ENCODE results near the gene CNOT6L.

CNOT6L gene

DNA sequence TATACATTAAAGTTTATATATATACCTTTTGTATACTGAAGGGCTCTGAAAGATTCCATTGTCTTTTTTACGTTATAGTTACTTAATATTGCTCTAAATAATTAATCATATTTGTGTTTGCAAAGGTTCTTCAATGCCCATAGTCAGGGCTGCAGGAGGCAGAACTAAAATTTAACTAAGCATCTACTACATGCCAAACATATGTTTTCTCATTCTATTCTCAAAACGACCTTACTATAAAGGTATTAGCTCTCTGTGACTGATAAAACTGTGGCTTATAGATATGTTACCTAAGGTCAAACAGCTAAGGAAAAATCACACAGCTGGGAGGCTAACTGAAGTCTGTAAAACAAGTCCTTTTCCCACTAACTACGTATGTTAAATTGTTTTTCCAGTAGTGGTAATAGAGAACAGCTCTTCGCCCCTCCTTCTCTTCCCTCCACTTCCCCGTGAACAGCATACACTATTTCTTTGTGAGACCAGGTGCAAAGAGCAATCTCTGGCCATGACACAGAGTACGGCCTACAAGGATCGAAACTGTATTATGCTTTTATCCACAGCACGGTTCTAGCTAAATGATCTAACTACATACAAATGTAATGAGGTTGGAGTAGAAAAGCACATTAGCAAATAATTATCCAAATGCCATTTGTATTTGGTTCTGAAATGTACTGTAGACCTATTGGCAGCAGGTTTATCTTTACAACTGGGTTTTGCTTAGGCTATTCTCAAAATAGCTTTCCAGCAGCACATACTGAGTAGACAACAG, 1.7 kb downstream of the CNOT6L start:
- Histone ChIP-seq H3K27me3 (ENCODE audit: insufficient read depth, low read length) (no peaks in the 10 kb centered on the region), H3K4me1 (ENCODE audit: insufficient read depth, low read length) (peaks cover 13% of the 10 kb centered on the region), H2AFZ (ENCODE audit: low read depth, low read length) (no peak overlapping the region), H3K36me3 (ENCODE audit: insufficient read depth, low read length) (no peaks in the 10 kb centered on the region), H3K4me3 (ENCODE audit: low read length) (peak overlapping the region; percentile 95), H3K9me3 (ENCODE audit: low read length) (no peaks in the 10 kb centered on the region)

DNA sequence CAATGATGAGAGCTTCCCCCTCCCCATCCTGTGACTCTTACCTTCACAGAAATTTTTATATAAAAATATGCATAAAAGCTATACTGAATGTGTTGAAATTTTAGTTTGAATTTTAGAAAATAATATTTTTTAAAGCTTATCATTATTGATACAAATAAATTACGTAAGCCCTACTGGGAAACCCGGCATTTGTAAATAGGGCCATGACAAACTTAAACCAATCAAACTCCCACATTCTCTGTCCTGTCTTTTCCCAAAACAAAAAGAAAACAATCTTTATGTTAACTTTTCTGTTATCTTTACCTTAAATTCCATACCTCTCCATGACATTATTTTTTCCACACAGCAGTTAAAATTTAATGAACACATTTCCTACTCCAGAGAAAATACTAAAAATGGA, 2.6 kb downstream of the CNOT6L start:
- Histone ChIP-seq H3K4me1 (ENCODE audit: insufficient read depth, low read length) (peaks cover 13% of the 10 kb centered on the region), H3K4me3 (ENCODE audit: low read length) (no peak overlapping the region), H3K36me3 (ENCODE audit: insufficient read depth, low read length) (no peaks in the 10 kb centered on the region), H3K9me3 (ENCODE audit: low read length) (no peaks in the 10 kb centered on the region), H3K27me3 (ENCODE audit: insufficient read depth, low read length) (no peaks in the 10 kb centered on the region), H2AFZ (ENCODE audit: low read depth, low read length) (no peak overlapping the region)

DNA sequence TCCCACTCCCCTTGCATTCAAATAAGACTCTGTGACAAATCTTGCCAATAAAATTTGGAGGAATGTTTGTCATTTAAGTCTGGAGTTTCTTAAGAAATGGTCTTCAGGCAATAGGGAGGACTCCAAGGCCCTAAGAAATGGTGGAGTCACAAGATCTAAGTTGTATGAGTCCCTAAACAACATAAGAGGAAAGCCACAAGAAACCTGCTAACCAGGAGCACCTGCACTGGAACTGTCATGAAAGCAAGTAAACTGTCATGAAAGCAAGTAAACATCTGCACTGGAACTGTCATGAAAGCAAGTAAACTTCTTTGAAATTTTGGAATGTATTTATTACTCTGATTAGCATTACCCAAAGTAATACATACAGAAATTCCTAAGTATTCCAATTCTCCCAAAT, 3.5 kb downstream of the CNOT6L start:
- no peaks in the 10 kb centered on the region for H3K27me3 ChIP-seq (ENCODE audit: insufficient read depth, low read length)
- no peaks in the 10 kb centered on the region for H3K9me3 ChIP-seq (ENCODE audit: low read length)
- H3K4me1 ChIP-seq (ENCODE audit: insufficient read depth, low read length) = peaks cover 5% of the 10 kb centered on the region
- H3K4me3 ChIP-seq (ENCODE audit: low read length) = no peak overlapping the region
- no peak overlapping the region for H2AFZ ChIP-seq (ENCODE audit: low read depth, low read length)
- H3K36me3 ChIP-seq (ENCODE audit: insufficient read depth, low read length) = no peaks in the 10 kb centered on the region

DNA sequence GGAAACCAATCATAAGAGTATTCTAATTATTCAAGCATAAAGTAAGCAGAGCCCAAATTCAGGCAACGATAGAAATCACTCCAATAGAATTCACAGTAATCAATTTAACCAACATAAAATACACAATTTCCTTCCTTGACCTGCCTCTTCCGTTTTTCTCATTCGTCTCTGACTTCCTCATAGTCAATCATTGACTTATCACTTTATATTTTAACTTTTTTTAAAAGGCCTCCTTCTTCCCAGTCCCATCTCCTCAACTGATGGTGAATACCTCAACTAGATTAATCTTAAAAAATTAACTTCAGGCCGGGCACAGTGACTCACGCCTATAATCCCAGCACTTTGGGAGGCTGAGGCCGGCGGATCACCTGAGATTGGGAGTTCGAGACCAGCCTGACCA, 13.3 kb downstream of the CNOT6L start:
- Histone ChIP-seq H3K4me1 (ENCODE audit: insufficient read depth, low read length) (peaks cover 5% of the 10 kb centered on the region), H3K36me3 (ENCODE audit: insufficient read depth, low read length) (no peaks in the 10 kb centered on the region), H3K27me3 (ENCODE audit: insufficient read depth, low read length) (no peaks in the 10 kb centered on the region), H3K4me3 (ENCODE audit: low read length) (no peak overlapping the region), H2AFZ (ENCODE audit: low read depth, low read length) (no peak overlapping the region), H3K9me3 (ENCODE audit: low read length) (no peaks in the 10 kb centered on the region)

- Histone ChIP-seq H3K9me3 (ENCODE audit: low read length) (no peaks in the 10 kb centered on the region), H3K36me3 (ENCODE audit: insufficient read depth, low read length) (no peaks in the 10 kb centered on the region), H3K4me3 (ENCODE audit: low read length) (no peak overlapping the region)
Observed at GRCh38 chr4:77804471-77804870, 14.7 kb downstream of the CNOT6L start.

DNA sequence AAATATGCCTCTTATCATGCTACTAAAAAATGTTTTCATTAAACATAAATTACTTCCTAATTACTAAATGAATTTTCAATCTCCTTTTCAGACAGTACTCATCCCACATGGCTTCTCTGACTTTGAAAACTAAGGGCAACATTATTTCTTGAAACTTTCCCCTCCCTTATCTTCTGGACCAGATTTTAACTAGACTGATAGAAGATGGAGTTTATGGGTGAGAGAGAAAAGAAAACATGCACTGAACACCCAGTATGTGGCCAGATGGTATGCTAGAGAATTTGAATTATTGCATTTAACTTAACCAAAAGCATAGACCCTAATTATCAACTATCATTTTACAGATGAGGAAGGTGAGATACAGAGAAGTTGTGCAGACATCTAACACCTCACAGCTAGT, 16.8 kb downstream of the CNOT6L start:
- H3K27me3 ChIP-seq (ENCODE audit: insufficient read depth, low read length) = no peaks in the 10 kb centered on the region
- no peaks in the 10 kb centered on the region for H3K36me3 ChIP-seq (ENCODE audit: insufficient read depth, low read length)
- H3K4me3 ChIP-seq (ENCODE audit: low read length) = no peak overlapping the region
- H3K9me3 ChIP-seq (ENCODE audit: low read length) = no peaks in the 10 kb centered on the region
- peaks cover 8% of the 10 kb centered on the region for H3K4me1 ChIP-seq (ENCODE audit: insufficient read depth, low read length)
- H2AFZ ChIP-seq (ENCODE audit: low read depth, low read length) = no peak overlapping the region

More at GRCh38 chr4:77804471-77804870, 14.7 kb downstream of the CNOT6L start:
- Histone ChIP-seq H2AFZ (ENCODE audit: low read depth, low read length) (no peak overlapping the region), H3K27me3 (ENCODE audit: insufficient read depth, low read length) (no peaks in the 10 kb centered on the region), H3K4me1 (ENCODE audit: insufficient read depth, low read length) (peaks cover 8% of the 10 kb centered on the region)

GRCh38 chr4:77801260-77801608, 17.9 kb downstream of the CNOT6L start:
- Histone ChIP-seq H3K4me3 (ENCODE audit: low read length) (no peak overlapping the region), H2AFZ (ENCODE audit: low read depth, low read length) (no peak overlapping the region), H3K4me1 (ENCODE audit: insufficient read depth, low read length) (peaks cover 8% of the 10 kb centered on the region), H3K27me3 (ENCODE audit: insufficient read depth, low read length) (no peaks in the 10 kb centered on the region), H3K36me3 (ENCODE audit: insufficient read depth, low read length) (no peaks in the 10 kb centered on the region), H3K9me3 (ENCODE audit: low read length) (no peaks in the 10 kb centered on the region)

DNA sequence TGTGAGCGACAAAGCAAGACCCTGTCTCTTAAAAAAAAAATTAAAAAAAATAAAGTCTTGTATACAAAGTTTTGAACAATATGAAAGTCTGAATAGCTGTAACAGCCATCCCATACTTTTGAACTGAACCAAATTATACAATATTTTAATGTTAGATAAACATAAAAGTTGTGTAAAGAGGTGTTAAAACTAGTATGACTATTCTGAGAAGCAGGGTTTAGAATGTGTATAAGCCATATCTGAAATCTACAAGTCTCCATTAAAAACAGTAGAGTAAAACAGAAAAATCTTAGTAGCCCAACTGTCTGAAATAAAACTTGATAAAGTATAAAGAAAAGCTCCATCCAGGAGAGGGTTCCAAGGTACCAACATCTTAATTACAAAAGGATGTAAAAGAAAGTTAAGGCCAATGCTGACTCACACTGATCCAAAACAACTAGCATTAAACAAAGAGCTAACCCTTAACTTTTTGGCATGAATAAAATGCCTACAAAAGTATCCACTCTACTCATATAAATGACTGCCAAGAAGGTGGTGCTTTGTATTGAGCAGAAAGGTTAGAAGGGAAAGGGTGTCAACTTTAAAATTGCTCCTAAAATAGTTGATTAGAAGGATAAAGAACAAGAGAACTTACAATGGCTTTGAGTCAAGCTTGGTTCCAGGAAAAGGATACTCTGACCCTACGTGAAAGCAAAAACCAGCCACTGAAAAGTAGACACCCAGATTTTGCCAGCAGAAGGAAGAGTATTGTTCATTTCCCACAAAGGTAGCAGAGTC, 18.5 kb downstream of the CNOT6L start:
- no peaks in the 10 kb centered on the region for H3K27me3 ChIP-seq (ENCODE audit: insufficient read depth, low read length)
- no peak overlapping the region for H2AFZ ChIP-seq (ENCODE audit: low read depth, low read length)
- no peaks in the 10 kb centered on the region for H3K36me3 ChIP-seq (ENCODE audit: insufficient read depth, low read length)
- no peak overlapping the region for H3K4me3 ChIP-seq (ENCODE audit: low read length)
- H3K4me1 ChIP-seq (ENCODE audit: insufficient read depth, low read length) = peaks cover 8% of the 10 kb centered on the region
- no peaks in the 10 kb centered on the region for H3K9me3 ChIP-seq (ENCODE audit: low read length)

GRCh38 chr4:77800077-77800476, 19.1 kb downstream of the CNOT6L start:
- Histone ChIP-seq H3K4me3 (ENCODE audit: low read length) (no peak overlapping the region), H3K4me1 (ENCODE audit: insufficient read depth, low read length) (peaks cover 8% of the 10 kb centered on the region), H3K36me3 (ENCODE audit: insufficient read depth, low read length) (no peaks in the 10 kb centered on the region), H3K27me3 (ENCODE audit: insufficient read depth, low read length) (no peaks in the 10 kb centered on the region), H3K9me3 (ENCODE audit: low read length) (no peaks in the 10 kb centered on the region), H2AFZ (ENCODE audit: low read depth, low read length) (no peak overlapping the region)

DNA sequence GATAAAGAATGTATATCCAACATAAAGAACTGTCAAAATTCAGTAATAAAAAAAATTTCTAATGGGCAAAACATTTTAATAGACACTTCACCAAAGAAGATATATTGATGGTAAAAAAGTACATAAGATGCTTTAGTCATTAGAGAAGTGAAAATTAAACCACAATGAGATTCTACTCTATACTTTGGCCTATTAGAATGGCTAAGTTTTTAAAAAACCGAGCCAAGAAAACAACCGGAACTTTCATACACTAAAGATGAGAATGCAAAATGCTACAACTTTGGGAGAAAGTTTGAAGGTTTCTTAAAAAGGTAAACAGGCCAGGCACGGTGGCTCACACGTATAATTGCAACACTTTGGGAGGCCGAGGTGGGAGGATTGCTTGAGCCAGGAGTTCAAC, 20.8 kb downstream of the CNOT6L start:
- peaks cover 8% of the 10 kb centered on the region for H3K4me1 ChIP-seq (ENCODE audit: insufficient read depth, low read length)
- H3K9me3 ChIP-seq (ENCODE audit: low read length) = no peaks in the 10 kb centered on the region
- H3K27me3 ChIP-seq (ENCODE audit: insufficient read depth, low read length) = no peaks in the 10 kb centered on the region
- no peak overlapping the region for H3K4me3 ChIP-seq (ENCODE audit: low read length)
- H3K36me3 ChIP-seq (ENCODE audit: insufficient read depth, low read length) = no peaks in the 10 kb centered on the region
- H2AFZ ChIP-seq (ENCODE audit: low read depth, low read length) = no peak overlapping the region

GRCh38 chr4:77797239-77797638, 21.9 kb downstream of the CNOT6L start:
- H3K4me1 ChIP-seq (ENCODE audit: insufficient read depth, low read length) = peaks cover 8% of the 10 kb centered on the region
- H2AFZ ChIP-seq (ENCODE audit: low read depth, low read length) = no peak overlapping the region
- H3K36me3 ChIP-seq (ENCODE audit: insufficient read depth, low read length) = no peaks in the 10 kb centered on the region
- H3K4me3 ChIP-seq (ENCODE audit: low read length) = no peak overlapping the region
- H3K9me3 ChIP-seq (ENCODE audit: low read length) = no peaks in the 10 kb centered on the region
- no peaks in the 10 kb centered on the region for H3K27me3 ChIP-seq (ENCODE audit: insufficient read depth, low read length)

- H3K4me1 ChIP-seq (ENCODE audit: insufficient read depth, low read length) = no peaks in the 10 kb centered on the region
- no peak overlapping the region for H2AFZ ChIP-seq (ENCODE audit: low read depth, low read length)
- H3K36me3 ChIP-seq (ENCODE audit: insufficient read depth, low read length) = no peaks in the 10 kb centered on the region
- peaks cover 2% of the 10 kb centered on the region for H3K9me3 ChIP-seq (ENCODE audit: low read length)
- H3K4me3 ChIP-seq (ENCODE audit: low read length) = no peak overlapping the region
- no peaks in the 10 kb centered on the region for H3K27me3 ChIP-seq (ENCODE audit: insufficient read depth, low read length)
Observed at GRCh38 chr4:77795326-77795725, 23.8 kb downstream of the CNOT6L start.

GRCh38 chr4:77790146-77790545, 29.0 kb downstream of the CNOT6L start:
- no peak overlapping the region for H2AFZ ChIP-seq (ENCODE audit: low read depth, low read length)
- no peaks in the 10 kb centered on the region for H3K4me1 ChIP-seq (ENCODE audit: insufficient read depth, low read length)
- H3K4me3 ChIP-seq (ENCODE audit: low read length) = no peak overlapping the region
- H3K27me3 ChIP-seq (ENCODE audit: insufficient read depth, low read length) = no peaks in the 10 kb centered on the region
- H3K9me3 ChIP-seq (ENCODE audit: low read length) = peaks cover 2% of the 10 kb centered on the region
- H3K36me3 ChIP-seq (ENCODE audit: insufficient read depth, low read length) = no peaks in the 10 kb centered on the region

Measured in neuron (in vitro differentiated cells).